ENCODE results near the gene RIPK3.
"Not testable (repeated sequence)": the region's sequence is repeated elsewhere in the genome, so short reads cannot be mapped to it uniquely, and the experiment has no call there.

Gene RIPK3

DNA sequence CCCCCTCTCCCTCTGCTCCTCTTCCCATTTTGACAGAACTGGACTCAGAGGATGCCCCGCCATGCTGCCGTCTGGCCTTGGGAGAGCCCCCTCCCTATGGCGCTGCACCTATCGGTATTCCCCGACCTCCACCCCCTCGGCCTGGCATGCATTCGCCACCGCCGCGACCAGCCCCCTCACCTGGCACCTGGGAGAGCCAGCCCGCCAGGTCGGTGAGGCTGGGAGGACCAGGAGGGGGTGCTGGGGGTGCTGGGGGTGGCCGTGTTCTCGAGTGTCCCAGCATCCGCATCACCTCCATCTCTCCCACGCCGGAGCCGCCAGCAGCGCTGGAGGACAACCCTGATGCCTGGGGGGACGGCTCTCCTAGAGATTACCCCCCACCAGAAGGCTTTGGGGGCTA is 29.7 kb upstream of the RIPK3 start:
- no peak for DNase-seq

- DNase-seq = peak; percentile 89
Measured at GRCh38 chr14:24368562-24369252, 28.9 kb upstream of the RIPK3 start.

DNA sequence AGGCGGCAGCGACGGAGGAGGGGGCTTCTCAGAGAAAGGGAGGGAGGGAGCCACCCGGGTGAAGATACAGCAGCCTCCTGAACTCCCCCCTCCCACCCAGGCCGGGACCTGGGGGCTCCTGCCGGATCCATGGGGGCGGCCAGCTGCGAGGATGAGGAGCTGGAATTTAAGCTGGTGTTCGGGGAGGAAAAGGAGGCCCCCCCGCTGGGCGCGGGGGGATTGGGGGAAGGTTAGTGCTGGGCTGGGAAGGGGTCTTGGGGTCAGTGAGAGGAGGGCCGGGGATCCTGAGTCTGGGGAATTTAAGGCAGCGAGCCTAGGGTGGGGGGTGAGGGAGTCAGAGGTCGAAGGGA is 28.4 kb upstream of the RIPK3 start:
- DNase-seq = no peak

- peak; percentile 99 for DNase-seq
Measured at GRCh38 chr14:24367514-24368211, 27.9 kb upstream of the RIPK3 start, which contains the start of gene NFATC4. Gene NFATC4 (plus strand): TSS chr14:24368184. CDS start chr14:24368341, 157 bp downstream.

- peak; percentile 98 for DNase-seq
Measured at GRCh38 chr14:24366721-24367513, 27.1 kb upstream of the RIPK3 start.

- DNase-seq = no peak
Measured at GRCh38 chr14:24366413-24366720, 26.6 kb upstream of the RIPK3 start.

GRCh38 chr14:24365600-24366412 is 26.0 kb upstream of the RIPK3 start:
- peak; percentile 92 for DNase-seq

DNA sequence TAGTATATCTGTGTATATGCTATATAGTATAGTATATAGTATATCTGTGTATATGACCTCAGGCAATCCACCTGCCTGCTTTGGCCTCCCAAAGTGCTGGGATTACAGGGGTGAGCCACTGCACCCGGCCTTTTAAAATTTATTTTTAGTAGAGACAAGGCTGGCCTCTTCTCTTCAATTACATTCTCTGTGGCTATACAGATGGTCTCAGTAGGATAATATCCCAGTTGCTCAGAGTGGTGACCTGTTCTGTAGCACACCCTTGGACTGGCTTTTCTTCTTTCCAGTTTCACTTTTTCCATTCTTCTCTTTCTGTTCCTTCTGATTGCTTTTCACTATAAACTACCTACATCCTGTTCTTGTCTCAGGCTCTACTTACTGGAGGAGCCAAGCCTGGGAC is 25.1 kb upstream of the RIPK3 start:
- no peak for DNase-seq

GRCh38 chr14:24363401-24363800 is 23.6 kb upstream of the RIPK3 start:
- no peak for DNase-seq

- DNase-seq = peak; percentile 75
Measured at GRCh38 chr14:24362241-24362960, 22.6 kb upstream of the RIPK3 start.

GRCh38 chr14:24361326-24361725 is 21.5 kb upstream of the RIPK3 start:
- DNase-seq = no peak

- DNase-seq = no peak
Measured at GRCh38 chr14:24360281-24360680, 20.5 kb upstream of the RIPK3 start.

GRCh38 chr14:24356208-24356607 is 16.4 kb upstream of the RIPK3 start:
- no peak for DNase-seq

DNA sequence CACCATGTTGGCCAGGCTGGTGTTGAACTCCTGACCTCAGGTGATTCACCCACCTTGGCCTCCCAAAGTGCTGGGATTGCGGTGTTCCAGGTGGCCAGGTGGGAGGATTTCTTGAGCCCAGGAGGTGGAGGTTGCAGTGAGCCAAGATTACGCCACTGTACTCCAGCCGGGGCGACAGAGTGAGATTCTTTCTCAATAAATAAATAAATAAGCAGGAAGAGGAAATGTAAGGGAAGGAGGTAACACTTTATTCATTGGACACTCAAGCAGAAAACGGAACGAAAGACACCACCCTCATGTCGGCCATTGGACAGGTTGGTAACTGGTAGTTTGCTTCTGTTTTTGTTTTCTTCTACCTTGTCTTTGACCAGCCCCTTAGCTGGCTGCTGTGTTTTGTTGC is 15.2 kb upstream of the RIPK3 start:
- no peak for DNase-seq

DNA sequence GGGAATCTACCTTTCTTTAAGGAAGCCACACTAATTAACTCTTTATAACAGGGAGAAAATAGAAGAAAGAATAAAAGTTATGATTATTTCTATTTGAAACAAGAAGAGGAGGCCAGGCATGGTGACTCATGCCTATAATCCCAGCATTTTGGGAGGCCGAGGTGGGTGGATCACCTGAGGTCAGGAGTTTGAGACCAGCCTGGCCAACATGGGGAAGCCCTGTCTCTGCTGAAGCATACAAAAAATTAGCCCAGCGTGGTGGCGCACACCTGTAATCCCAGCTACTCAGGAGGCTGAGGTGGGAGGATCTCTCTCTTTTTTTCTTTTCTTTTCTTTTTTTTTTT is 14.7 kb upstream of the RIPK3 start:
- not testable (repeated sequence) for DNase-seq

GRCh38 chr14:24353559-24354481 is 14.0 kb upstream of the RIPK3 start:
- DNase-seq = peak; percentile 56

- DNase-seq = peak; percentile 39
Measured at GRCh38 chr14:24351517-24351916, 11.7 kb upstream of the RIPK3 start.

DNA sequence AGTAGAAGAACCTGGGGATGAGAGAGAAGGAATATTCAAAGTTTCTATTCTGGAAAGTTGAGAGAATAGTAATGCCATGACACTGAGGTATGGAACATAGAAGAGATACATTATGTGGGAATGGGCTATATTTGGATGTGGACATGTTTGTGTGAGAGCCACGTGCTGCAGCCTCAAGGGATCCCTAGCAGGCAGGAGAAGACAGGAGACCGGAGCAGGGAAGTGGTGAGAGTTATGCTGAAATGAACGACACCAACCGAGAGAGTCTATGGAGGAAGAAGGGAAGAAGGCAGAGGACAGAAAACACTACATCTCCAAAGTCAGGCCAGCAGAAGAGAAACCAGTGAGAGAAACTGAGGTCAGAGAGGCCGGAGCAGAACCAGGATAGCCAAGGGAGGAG is 10.0 kb upstream of the RIPK3 start:
- no peak for DNase-seq

GRCh38 chr14:24348186-24348585 is 8.4 kb upstream of the RIPK3 start:
- DNase-seq = no peak

- no peak for DNase-seq
Measured at GRCh38 chr14:24347134-24347533, 7.3 kb upstream of the RIPK3 start.

All from fibroblast of skin of scalp (primary cell).